Naive thymus-derived CD4-positive, alpha-beta T cell (primary cell): ENCODE measurements around the gene OSBPL6. TPM values are rescaled to one million over a fixed set of nuclear protein-coding genes. Genes with fewer than 3 reads are reported as not detected.

ENCODE experiments used
- ATAC-seq: fragments of 150-1000 bp; cut with Tn5 transposase; 2 replicates; pipeline ENCODE4 v1.10.0; 2021; ENCODE audit warnings: mild to moderate bottlenecking, moderate library complexity
- CTCF ChIA-PET: fragments of 350-600 bp; sonication (Branson Sonifier 250); formaldehyde crosslinking; loops from one replicate; lab custom pipeline; 2021; ENCODE audit warnings: antibody characterized with exemption; lab: Charles Lee
- POLR2A ChIA-PET: fragments of 350-600 bp; sonication (Branson Sonifier 250); formaldehyde crosslinking; loops from one replicate; lab custom pipeline; 2021; ENCODE audit warnings: antibody characterized with exemption, inconsistent platforms; lab: Charles Lee
- DNase-seq, 9 donors: peaks; one replicate each; pipeline versions ENCODE4 v3.0.0 to v3.0.0-alpha.2; 2020 to 2022; ENCODE audit warnings: mixed read lengths in 1 of 9
- H3K27ac ChIP-seq: one replicate; pipeline ENCODE4 v1.7.0; 2013; ENCODE audit warnings: mild to moderate bottlenecking, low read depth, low read length, moderate library complexity
- H3K27me3 ChIP-seq, 2 donors: one replicate each; pipeline ENCODE4 v1.7.0; 2013; ENCODE audit warnings: low read length in 2 of 2, mild to moderate bottlenecking in 2 of 2, moderate library complexity in 2 of 2; ENCODE audit not compliant: control insufficient read depth in 2 of 2, insufficient read depth in 2 of 2
- H3K36me3 ChIP-seq, 3 experiments: 1 replicate in 2 of 3; 2 replicates in 1 of 3; pipeline ENCODE4 v1.7.0; 2013; ENCODE audit warnings: low read length in 3 of 3, mild to moderate bottlenecking in 3 of 3, moderate library complexity in 1 of 3; ENCODE audit not compliant: insufficient read depth in 3 of 3, control insufficient read depth in 2 of 3
- H3K4me1 ChIP-seq, 2 donors: one replicate each; pipeline ENCODE4 v1.7.0; 2013; ENCODE audit warnings: low read length in 2 of 2, mild to moderate bottlenecking in 2 of 2, moderate library complexity in 1 of 2; ENCODE audit not compliant: control insufficient read depth in 2 of 2, insufficient read depth in 2 of 2
- H3K4me3 ChIP-seq: 2 replicates; pipeline ENCODE4 v1.7.0; 2013; ENCODE audit warnings: mild to moderate bottlenecking, low read length
- H3K9me3 ChIP-seq, 3 experiments: 1 replicate in 2 of 3; 2 replicates in 1 of 3; pipeline ENCODE4 v1.7.0; 2013; ENCODE audit warnings: low read length in 3 of 3; ENCODE audit not compliant: control insufficient read depth in 2 of 3
- H3K27ac Mint-ChIP-seq, 9 donors: one replicate each; pipeline ENCODE4 v1.8.0; 2020 to 2022; ENCODE audit warnings: mixed read lengths in 9 of 9, mild to moderate bottlenecking in 8 of 9, moderate library complexity in 5 of 9, inconsistent platforms in 2 of 9
- H3K27me3 Mint-ChIP-seq, 5 donors: one replicate each; pipeline ENCODE4 v1.8.0; 2021 to 2022; ENCODE audit warnings: mixed read lengths in 5 of 5, mild to moderate bottlenecking in 1 of 5
- H3K36me3 Mint-ChIP-seq, 5 donors: one replicate each; pipeline ENCODE4 v1.8.0; 2020 to 2022; ENCODE audit warnings: mixed read lengths in 5 of 5, mild to moderate bottlenecking in 3 of 5, inconsistent platforms in 1 of 5
- H3K4me1 Mint-ChIP-seq, 7 donors: one replicate each; pipeline ENCODE4 v1.8.0; 2020 to 2022; ENCODE audit warnings: mixed read lengths in 7 of 7, mild to moderate bottlenecking in 3 of 7, inconsistent platforms in 1 of 7
- H3K4me3 Mint-ChIP-seq, 10 donors: one replicate each; pipeline ENCODE4 v1.8.0; 2020 to 2022; ENCODE audit warnings: mild to moderate bottlenecking in 10 of 10, mixed read lengths in 10 of 10, moderate library complexity in 6 of 10, inconsistent platforms in 2 of 10
- H3K9me3 Mint-ChIP-seq, 11 donors: one replicate each; pipeline ENCODE4 v1.8.0; 2020 to 2022; ENCODE audit warnings: mixed read lengths in 11 of 11, mild to moderate bottlenecking in 4 of 11, inconsistent platforms in 1 of 11, moderate library complexity in 1 of 11
- intact Hi-C, 2 donors: fragments of 100-400 bp; cut with micrococcal nuclease; formaldehyde crosslinking; loops; one replicate each; pipeline ENCODE4 v1.15.1; 2023
- polyA plus RNA-seq, 2 donors: library from polyadenylated mRNA; unstranded; fragments of 300-500 nt; fragmentation: Illumina TruSeq; gene quantifications; one replicate each; pipeline ENCODE4 v1.2.3, GENCODE V29; 2021
- total RNA-seq, 6 experiments: library from RNA in 5 of 6; stranded (reverse) in 5 of 6; gene quantifications; 1 replicate in 5 of 6; 2 replicates in 1 of 6; pipeline ENCODE4 v1.2.3 and lab custom pipeline; 2021 to 2026

Gene OSBPL6
- total and polyA plus RNA-seq, 7 experiments from 2014 or later = 0.05 to 1.1 (median 0.48) TPM; not detected in 2

DNA sequence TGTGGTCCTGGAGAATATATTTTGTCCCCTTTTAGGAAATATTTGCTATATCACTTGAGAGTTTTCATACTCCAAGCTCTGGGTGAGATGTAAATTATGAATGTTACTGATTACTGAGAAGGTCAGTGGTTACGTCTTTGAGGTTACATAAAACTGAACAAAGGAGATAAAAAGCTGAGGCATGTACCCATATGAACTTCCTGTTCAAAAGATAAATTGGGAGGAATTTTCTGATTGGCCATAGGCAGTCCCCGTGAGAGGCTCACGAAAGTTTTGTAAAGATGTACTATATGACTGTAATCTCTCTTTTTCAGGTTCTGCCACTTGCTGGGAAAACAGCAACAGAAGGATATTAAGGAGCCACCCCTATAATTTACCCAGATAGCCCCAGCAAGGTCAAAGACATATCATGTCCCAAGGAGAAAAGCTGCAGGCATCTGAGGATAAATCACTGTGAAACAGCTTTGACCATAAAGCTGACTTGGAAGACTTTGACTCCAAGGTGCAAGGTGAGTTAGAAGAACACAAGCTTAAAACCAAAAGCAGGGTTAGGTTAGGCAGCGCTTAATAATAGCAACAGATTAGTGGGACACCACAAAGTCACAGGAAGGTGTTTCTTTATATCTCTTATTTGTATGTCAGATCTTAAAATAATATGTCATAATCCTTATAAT, 90.4 kb downstream of the OSBPL6 start:
- H3K9me3 Mint-ChIP-seq = no peaks in the 10 kb centered on the region
- no peak for ATAC-seq
- intact Hi-C loops = loop anchor here in 1 of 2 donors (5.0 kb wide), 1 partner anchor 92 kb away; the partner anchor contains the start of gene OSBPL6
- no peak overlapping the region for H3K27ac ChIP-seq
- H3K4me1 Mint-ChIP-seq = no peaks in the 10 kb centered on the region
- H3K4me3 Mint-ChIP-seq = no peak overlapping the region
- no peaks in the 10 kb centered on the region for H3K4me1 ChIP-seq
- no peaks in the 10 kb centered on the region for H3K36me3 ChIP-seq
- no peak for DNase-seq
- ChIA-PET POLR2A (no interaction called here), CTCF (no interaction called here)
- H3K36me3 Mint-ChIP-seq = no peaks in the 10 kb centered on the region
- H3K27me3 Mint-ChIP-seq = peaks cover 8 to 17% (median 12%) of the 10 kb centered on the region in 5 donors
- no peaks in the 10 kb centered on the region for H3K27me3 ChIP-seq
- no peak overlapping the region for H3K27ac Mint-ChIP-seq
- no peak overlapping the region for H3K4me3 ChIP-seq
- no peaks in the 10 kb centered on the region for H3K9me3 ChIP-seq

DNA sequence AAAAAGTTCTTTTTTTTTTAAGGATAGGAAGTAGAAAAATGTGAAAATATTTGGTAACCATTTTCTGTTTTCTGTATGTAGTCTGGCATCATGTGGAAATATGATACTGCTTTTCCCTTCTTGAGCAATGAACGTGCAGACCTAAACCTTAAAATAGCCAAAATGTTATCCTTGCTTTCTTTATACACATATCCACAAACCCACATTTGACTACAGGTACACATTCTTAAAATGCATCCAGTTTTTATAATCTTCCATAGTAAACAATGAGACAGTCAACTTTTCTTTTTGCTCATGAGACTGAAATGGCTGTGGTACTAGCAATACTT, 90.9 kb downstream of the OSBPL6 start:
- Histone ChIP-seq H3K4me3 (no peak overlapping the region), H3K27me3 (no peaks in the 10 kb centered on the region), H3K27ac (no peak overlapping the region), H3K36me3 (no peaks in the 10 kb centered on the region), H3K4me1 (no peaks in the 10 kb centered on the region), H3K9me3 (no peaks in the 10 kb centered on the region)
- no peaks in the 10 kb centered on the region for H3K4me1 Mint-ChIP-seq
- no peak for ATAC-seq
- no peak overlapping the region for H3K4me3 Mint-ChIP-seq
- H3K27me3 Mint-ChIP-seq = peaks cover 8 to 17% (median 12%) of the 10 kb centered on the region in 5 donors
- ChIA-PET POLR2A (no interaction called here), CTCF (interaction anchor here (1.0 kb wide), 1 partner anchor 175 kb away, joined by 3 read pairs; no protein-coding TSS in a partner anchor)
- no peaks in the 10 kb centered on the region for H3K9me3 Mint-ChIP-seq
- no peaks in the 10 kb centered on the region for H3K36me3 Mint-ChIP-seq
- DNase-seq = no peak
- H3K27ac Mint-ChIP-seq = no peak overlapping the region
- intact Hi-C loops = no loop called here

DNA sequence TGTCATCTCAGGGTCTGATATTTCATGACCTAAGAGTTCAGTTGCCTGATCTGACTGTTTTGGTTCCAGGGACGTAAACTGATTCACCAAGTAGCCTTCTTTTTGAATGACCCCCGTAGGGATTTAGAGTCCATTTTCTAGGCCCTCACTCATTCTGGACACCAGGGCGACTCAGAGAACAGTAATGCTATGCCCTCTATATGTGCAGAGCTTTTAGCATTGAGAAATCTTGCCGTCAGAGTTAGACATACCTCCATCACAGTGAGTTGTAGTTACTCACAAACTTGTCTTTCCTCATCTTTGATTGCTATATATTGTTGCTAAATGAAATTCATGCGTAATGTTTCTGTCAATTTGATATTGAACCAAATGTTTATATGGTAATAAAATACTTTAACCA, 92.3 kb downstream of the OSBPL6 start:
- H3K27ac ChIP-seq = no peak overlapping the region
- H3K27me3 ChIP-seq = no peaks in the 10 kb centered on the region
- DNase-seq = no peak
- H3K27me3 Mint-ChIP-seq = peaks cover 4 to 16% (median 13%) of the 10 kb centered on the region in 5 donors
- H3K4me3 ChIP-seq = no peak overlapping the region
- H3K9me3 ChIP-seq = no peaks in the 10 kb centered on the region
- no peak for ATAC-seq
- CTCF ChIA-PET = no interaction called here
- H3K36me3 ChIP-seq = no peaks in the 10 kb centered on the region
- H3K4me1 ChIP-seq = no peaks in the 10 kb centered on the region
- H3K9me3 Mint-ChIP-seq = no peaks in the 10 kb centered on the region
- POLR2A ChIA-PET = no interaction called here
- no peaks in the 10 kb centered on the region for H3K4me1 Mint-ChIP-seq
- intact Hi-C loops = no loop called here
- no peak overlapping the region for H3K27ac Mint-ChIP-seq
- H3K36me3 Mint-ChIP-seq = no peaks in the 10 kb centered on the region
- H3K4me3 Mint-ChIP-seq = no peak overlapping the region

DNA sequence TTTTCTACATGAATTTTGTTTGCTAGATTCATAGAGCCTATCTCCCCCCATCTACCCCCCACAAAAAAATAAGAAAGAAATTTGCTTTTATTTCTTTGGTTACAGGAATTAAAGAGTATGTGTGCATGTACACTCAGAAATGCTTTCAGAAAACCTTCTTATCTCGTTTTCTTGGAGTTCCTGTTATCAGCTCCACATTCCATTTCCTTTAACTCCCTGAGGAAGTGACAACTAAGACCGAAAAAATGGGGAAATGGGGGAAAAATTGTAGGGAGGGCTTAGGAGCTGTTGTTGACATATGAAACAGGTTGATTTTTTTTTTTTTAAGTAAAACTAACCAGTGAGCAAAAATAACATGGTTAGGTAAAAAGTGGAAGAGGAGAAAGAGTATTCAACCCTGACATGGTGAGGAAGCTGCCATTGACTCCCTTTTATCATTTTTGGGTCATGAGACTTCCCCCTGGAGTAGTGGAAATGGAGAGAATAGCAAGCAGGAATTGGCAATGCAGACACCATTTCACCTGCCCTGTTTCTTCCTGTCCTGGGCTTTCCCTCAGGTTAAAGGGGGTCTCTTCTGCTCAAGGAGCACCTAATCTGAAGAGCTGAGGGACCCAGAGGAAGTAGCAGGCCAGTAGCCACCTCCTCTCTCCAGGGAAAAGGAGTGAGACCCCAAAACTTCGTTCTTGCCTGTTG, 93.5 kb downstream of the OSBPL6 start:
- no peaks in the 10 kb centered on the region for H3K36me3 ChIP-seq
- no peak for ATAC-seq
- H3K27ac Mint-ChIP-seq = no peak overlapping the region

DNA sequence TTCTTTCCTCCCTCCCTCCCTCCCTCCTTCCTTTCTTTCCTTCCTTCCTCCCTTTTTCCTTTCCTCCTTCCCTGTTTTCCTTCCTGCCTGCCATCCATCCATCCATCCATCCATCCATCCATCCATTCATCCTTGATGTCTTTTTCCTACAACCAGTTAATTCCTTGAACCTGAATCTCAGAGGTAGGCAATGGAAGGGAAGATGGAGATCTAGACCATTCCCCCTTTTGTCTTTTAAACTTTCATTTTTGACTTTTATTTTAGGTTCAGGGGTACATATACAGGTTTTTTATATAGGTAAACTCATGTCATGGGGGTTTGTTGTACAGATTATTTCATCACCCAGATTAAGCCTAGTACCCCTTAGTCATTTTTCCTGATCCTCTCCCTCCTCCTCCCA, 97.4 kb downstream of the OSBPL6 start:
- Histone ChIP-seq H3K27ac (no peak overlapping the region), H3K27me3 (no peaks in the 10 kb centered on the region), H3K4me1 (no peaks in the 10 kb centered on the region), H3K4me3 (no peak overlapping the region), H3K36me3 (no peaks in the 10 kb centered on the region), H3K9me3 (no peaks in the 10 kb centered on the region)
- Mint-ChIP-seq H3K27me3 (peaks cover 20 to 25% (median 22%) of the 10 kb centered on the region in 5 donors), H3K27ac (no peak overlapping the region), H3K9me3 (no peaks in the 10 kb centered on the region), H3K36me3 (no peaks in the 10 kb centered on the region), H3K4me3 (no peak overlapping the region), H3K4me1 (no peaks in the 10 kb centered on the region)
- ATAC-seq (no peak), DNase-seq (no peak)
- ChIA-PET POLR2A (no interaction called here), CTCF (no interaction called here)
- intact Hi-C loops = no loop called here

More for the DNA sequence above, 93.5 kb downstream of the OSBPL6 start:
- Mint-ChIP-seq H3K36me3 (no peaks in the 10 kb centered on the region), H3K4me3 (no peak overlapping the region), H3K4me1 (no peaks in the 10 kb centered on the region), H3K27me3 (peaks cover 10 to 21% (median 15%) of the 10 kb centered on the region in 5 donors), H3K9me3 (no peaks in the 10 kb centered on the region)
- CTCF ChIA-PET = no interaction called here
- Histone ChIP-seq H3K27ac (no peak overlapping the region), H3K4me1 (no peaks in the 10 kb centered on the region), H3K9me3 (no peaks in the 10 kb centered on the region), H3K4me3 (no peak overlapping the region), H3K27me3 (no peaks in the 10 kb centered on the region)
- DNase-seq = no peak
- POLR2A ChIA-PET = no interaction called here
- intact Hi-C loops = no loop called here

DNA sequence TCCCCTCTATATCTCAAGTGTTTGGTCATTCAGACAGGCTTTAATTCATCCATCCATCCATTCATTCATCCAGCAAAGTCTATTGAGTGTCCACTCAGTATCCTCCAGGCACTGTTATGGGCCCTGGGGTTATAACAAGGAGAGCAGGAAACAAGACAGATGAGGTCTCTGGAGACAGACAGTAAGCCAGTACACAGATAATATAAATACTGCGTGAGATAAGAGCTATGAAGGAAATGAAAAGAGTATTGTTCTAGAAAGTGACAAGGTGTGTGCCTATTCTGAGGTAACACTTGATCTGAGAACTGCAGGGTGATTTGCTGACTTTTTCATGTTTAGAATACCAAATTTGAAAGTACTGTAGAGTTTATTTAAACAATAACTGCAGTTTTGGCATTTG, 98.3 kb downstream of the OSBPL6 start:
- peaks cover 15 to 25% (median 21%) of the 10 kb centered on the region in 5 donors for H3K27me3 Mint-ChIP-seq
- ATAC-seq = no peak
- no peaks in the 10 kb centered on the region for H3K9me3 Mint-ChIP-seq
- H3K4me1 Mint-ChIP-seq = no peaks in the 10 kb centered on the region
- H3K36me3 ChIP-seq = no peaks in the 10 kb centered on the region
- no peak overlapping the region for H3K27ac Mint-ChIP-seq
- ChIA-PET CTCF (no interaction called here), POLR2A (no interaction called here)
- no peaks in the 10 kb centered on the region for H3K27me3 ChIP-seq
- no peak overlapping the region for H3K27ac ChIP-seq
- intact Hi-C loops = no loop called here
- no peak for DNase-seq
- H3K4me3 ChIP-seq = no peak overlapping the region
- no peaks in the 10 kb centered on the region for H3K36me3 Mint-ChIP-seq
- H3K9me3 ChIP-seq = no peaks in the 10 kb centered on the region
- H3K4me3 Mint-ChIP-seq = no peak overlapping the region
- H3K4me1 ChIP-seq = no peaks in the 10 kb centered on the region

DNA sequence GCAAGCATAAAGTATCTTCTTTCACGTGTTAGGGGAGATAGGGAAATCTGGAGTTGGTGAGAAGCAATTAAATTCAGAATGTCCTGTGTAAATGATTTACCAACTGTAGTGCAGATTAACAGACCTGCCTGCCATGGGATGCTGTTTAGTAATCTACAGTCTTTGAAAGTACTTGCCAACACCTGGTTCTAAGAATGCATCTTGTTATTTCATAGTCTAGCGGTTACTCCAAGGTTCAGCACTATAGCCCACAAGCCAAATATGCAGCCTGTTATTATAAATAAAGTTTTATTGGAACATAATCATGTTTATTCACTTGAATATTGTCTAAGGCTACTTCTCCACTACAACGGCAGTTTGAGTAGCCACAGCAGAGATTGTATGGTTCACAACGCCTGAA, 100.8 kb downstream of the OSBPL6 start:
- Mint-ChIP-seq H3K9me3 (peaks cover 0 to 2% (median 0%) of the 10 kb centered on the region in 11 donors), H3K4me1 (peaks cover 0 to 2% (median 0%) of the 10 kb centered on the region in 7 donors), H3K27ac (no peak overlapping the region), H3K27me3 (peaks cover 20 to 32% (median 25%) of the 10 kb centered on the region in 5 donors), H3K4me3 (no peak overlapping the region), H3K36me3 (no peaks in the 10 kb centered on the region)
- no peak overlapping the region for H3K27ac ChIP-seq
- peaks cover 0 to 4% of the 10 kb centered on the region in 2 donors for H3K27me3 ChIP-seq
- no peaks in the 10 kb centered on the region for H3K9me3 ChIP-seq
- DNase-seq (no peak), ATAC-seq (no peak)
- intact Hi-C loops = no loop called here
- H3K4me1 ChIP-seq = no peaks in the 10 kb centered on the region
- CTCF ChIA-PET = no interaction called here
- POLR2A ChIA-PET = no interaction called here
- no peaks in the 10 kb centered on the region for H3K36me3 ChIP-seq
- no peak overlapping the region for H3K4me3 ChIP-seq
